ENCODE data around the gene PPP1R37. TPM values are rescaled to one million over a fixed set of nuclear protein-coding genes. Genes with fewer than 3 reads are reported as not detected.

Gene PPP1R37
- polyA plus RNA-seq, 3 donors: 0.10 to 11.8 (median 0.22) TPM

DNA sequence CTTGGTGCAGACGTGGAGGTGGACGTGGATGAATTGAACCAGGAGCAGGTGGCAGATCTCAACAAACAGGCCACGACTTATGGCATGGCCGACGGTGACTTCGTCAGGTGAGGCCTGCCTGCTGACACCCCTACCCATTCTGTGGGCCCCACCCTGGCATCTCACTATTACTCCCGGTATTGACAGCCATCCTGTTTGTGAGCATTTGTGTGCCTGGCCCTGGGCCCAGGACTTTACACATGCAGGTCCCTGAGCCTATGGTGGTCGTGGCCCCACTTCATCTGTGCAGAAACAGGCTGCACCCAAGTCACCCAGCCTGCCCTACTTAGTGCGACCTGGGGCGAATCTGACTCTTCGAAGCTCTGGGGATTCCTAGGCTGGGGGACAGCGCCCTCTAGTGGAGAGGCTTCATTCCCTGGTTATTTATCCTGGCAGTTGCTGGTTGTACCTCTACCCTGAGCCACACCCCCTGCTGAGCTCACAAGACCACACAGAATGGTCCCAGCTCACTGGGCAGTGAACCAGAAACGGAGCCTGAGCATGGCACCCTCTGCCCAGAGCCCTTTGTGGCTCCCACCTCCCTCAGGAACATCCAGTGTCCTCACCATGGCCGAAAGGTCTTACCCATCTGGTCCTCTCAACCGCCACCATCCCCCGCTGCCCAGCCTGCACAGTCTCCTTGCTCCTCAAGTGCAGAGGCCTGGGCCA lies 33.6 kb upstream of the PPP1R37 start:
- Histone ChIP-seq H3K27ac (ENCODE audit: low read depth in 1 of 2, low read length in 2 of 2) (peak overlapping the region in 1 of 2 donors; percentile 1), H3K36me3 (replicated peaks in 1 of 2; ENCODE audit: control insufficient read depth in 1 of 2, insufficient read depth in 2 of 2, low read length in 2 of 2) (peaks cover 92 to 98% of the 10 kb centered on the region in 2 donors), H3K79me2 (ENCODE audit: insufficient read depth, low read length) (peaks cover 23% of the 10 kb centered on the region), H3K9me3 (replicated peaks in 1 of 2; ENCODE audit: control insufficient read depth in 1 of 2, insufficient read depth in 1 of 2, low read length in 2 of 2) (no peaks in the 10 kb centered on the region), H2AFZ (ENCODE audit: insufficient read depth, low read depth, low read length, poor library complexity, severe bottlenecking) (no peak overlapping the region), H3K27me3 (ENCODE audit: control insufficient read depth in 2 of 2, insufficient read depth in 2 of 2, low read length in 2 of 2) (no peaks in the 10 kb centered on the region), H3K9ac (ENCODE audit: insufficient read depth, low read length, poor library complexity, severe bottlenecking) (no peak overlapping the region), H3K4me3 (replicated peaks in 1 of 3; ENCODE audit: low read depth in 2 of 3, low read length in 3 of 3) (no peak overlapping the region), H3K4me2 (replicated peaks; ENCODE audit: extremely low read depth, low read length, poor library complexity, severe bottlenecking) (no peak overlapping the region), H4K20me1 (ENCODE audit: insufficient read depth, low read length) (peaks cover 88% of the 10 kb centered on the region), H3K4me1 (ENCODE audit: control insufficient read depth in 1 of 2, insufficient read depth in 2 of 2, low read length in 2 of 2) (no peaks in the 10 kb centered on the region)
- Mint-ChIP-seq H3K27ac (peak overlapping the region in 5 of 7 donors; percentile 29 to 79 (median 62)), H3K27me3 (ENCODE audit: low read depth in 3 of 3) (peaks cover 0 to 3% (median 2%) of the 10 kb centered on the region in 3 donors), H3K4me1 (no peaks in the 10 kb centered on the region), H3K4me3 (no peak overlapping the region), H3K36me3 (peaks cover 83 to 97% of the 10 kb centered on the region in 2 donors), H3K9me3 (no peaks in the 10 kb centered on the region)
- peak; percentile 72 to 76 (median 76) for DNase-seq
- TF ChIP-seq, protein P1, sequence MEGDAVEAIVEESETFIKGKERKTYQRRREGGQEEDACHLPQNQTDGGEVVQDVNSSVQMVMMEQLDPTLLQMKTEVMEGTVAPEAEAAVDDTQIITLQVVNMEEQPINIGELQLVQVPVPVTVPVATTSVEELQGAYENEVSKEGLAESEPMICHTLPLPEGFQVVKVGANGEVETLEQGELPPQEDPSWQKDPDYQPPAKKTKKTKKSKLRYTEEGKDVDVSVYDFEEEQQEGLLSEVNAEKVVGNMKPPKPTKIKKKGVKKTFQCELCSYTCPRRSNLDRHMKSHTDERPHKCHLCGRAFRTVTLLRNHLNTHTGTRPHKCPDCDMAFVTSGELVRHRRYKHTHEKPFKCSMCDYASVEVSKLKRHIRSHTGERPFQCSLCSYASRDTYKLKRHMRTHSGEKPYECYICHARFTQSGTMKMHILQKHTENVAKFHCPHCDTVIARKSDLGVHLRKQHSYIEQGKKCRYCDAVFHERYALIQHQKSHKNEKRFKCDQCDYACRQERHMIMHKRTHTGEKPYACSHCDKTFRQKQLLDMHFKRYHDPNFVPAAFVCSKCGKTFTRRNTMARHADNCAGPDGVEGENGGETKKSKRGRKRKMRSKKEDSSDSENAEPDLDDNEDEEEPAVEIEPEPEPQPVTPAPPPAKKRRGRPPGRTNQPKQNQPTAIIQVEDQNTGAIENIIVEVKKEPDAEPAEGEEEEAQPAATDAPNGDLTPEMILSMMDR (IDR thresholded peaks at IDR 0.05): peak; percentile 92
- intact Hi-C loops (cut with micrococcal nuclease): loop anchor here (1.0 to 5.0 kb wide), 5 partner anchors 42 to 157 kb away; no protein-coding TSS in a partner anchor
- 83% methylated on average over 15 of the region's 16 CpGs for WGBS (ENCODE audit: insufficient coverage)

DNA sequence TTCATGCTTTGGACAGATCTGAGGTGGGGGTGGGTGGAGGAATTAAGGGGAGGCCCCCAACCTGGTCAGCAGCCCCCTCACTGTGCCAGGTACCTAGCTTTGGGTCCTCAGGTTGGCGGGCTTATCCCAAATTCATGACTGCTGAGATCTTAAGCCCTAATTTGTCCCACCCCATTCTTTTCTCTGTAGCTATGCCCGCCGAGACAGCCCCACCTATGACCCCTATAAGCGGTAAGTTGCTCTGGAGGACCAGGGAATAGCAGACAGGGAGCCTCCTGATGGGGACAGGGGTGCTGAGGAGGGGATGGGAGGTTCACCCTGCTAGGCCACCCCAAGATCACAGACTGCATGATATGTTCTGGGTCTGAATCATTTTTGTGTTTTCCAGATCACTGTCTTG lies 31.0 kb upstream of the PPP1R37 start:
- Mint-ChIP-seq H3K4me3 (no peak overlapping the region), H3K27me3 (ENCODE audit: low read depth in 3 of 3) (peaks cover 0 to 3% (median 2%) of the 10 kb centered on the region in 3 donors), H3K27ac (peak overlapping the region in 1 of 7 donors; percentile 73), H3K36me3 (peaks cover 75 to 97% of the 10 kb centered on the region in 2 donors), H3K4me1 (no peaks in the 10 kb centered on the region), H3K9me3 (no peaks in the 10 kb centered on the region)
- Histone ChIP-seq H3K9me3 (replicated peaks in 1 of 2; ENCODE audit: control insufficient read depth in 1 of 2, insufficient read depth in 1 of 2, low read length in 2 of 2) (no peaks in the 10 kb centered on the region), H3K4me3 (replicated peaks in 1 of 3; ENCODE audit: low read depth in 2 of 3, low read length in 3 of 3) (no peak overlapping the region), H3K36me3 (replicated peaks in 1 of 2; ENCODE audit: control insufficient read depth in 1 of 2, insufficient read depth in 2 of 2, low read length in 2 of 2) (peaks cover 91 to 98% of the 10 kb centered on the region in 2 donors), H3K4me2 (replicated peaks; ENCODE audit: extremely low read depth, low read length, poor library complexity, severe bottlenecking) (no peak overlapping the region), H3K79me2 (ENCODE audit: insufficient read depth, low read length) (peaks cover 30% of the 10 kb centered on the region), H2AFZ (ENCODE audit: insufficient read depth, low read depth, low read length, poor library complexity, severe bottlenecking) (no peak overlapping the region), H3K27me3 (ENCODE audit: control insufficient read depth in 2 of 2, insufficient read depth in 2 of 2, low read length in 2 of 2) (no peaks in the 10 kb centered on the region), H4K20me1 (ENCODE audit: insufficient read depth, low read length) (peaks cover 87% of the 10 kb centered on the region), H3K9ac (ENCODE audit: insufficient read depth, low read length, poor library complexity, severe bottlenecking) (no peak overlapping the region), H3K27ac (ENCODE audit: low read depth in 1 of 2, low read length in 2 of 2) (no peak overlapping the region), H3K4me1 (ENCODE audit: control insufficient read depth in 1 of 2, insufficient read depth in 2 of 2, low read length in 2 of 2) (no peaks in the 10 kb centered on the region)
- intact Hi-C loops (cut with micrococcal nuclease): no loop called here
- WGBS (ENCODE audit: insufficient coverage): no CpG with 5 or more reads among the region's 4 CpGs
- DNase-seq: no peak
- TF ChIP-seq, protein P1 (IDR thresholded peaks at IDR 0.05): no peak
